Astrocyte (in vitro differentiated cells and primary cell): Measurements from ENCODE around the gene PTPRU. TPM values are rescaled to one million over a fixed set of nuclear protein-coding genes. Genes with fewer than 3 reads are reported as not detected.

ENCODE experiments used
- DNase-seq: peaks from one replicate; pipeline ENCODE4 v3.0.0-alpha.2; 2010; ENCODE audit warnings: low read depth
- FAIRE-seq: peaks from 2 replicates; lab custom pipeline; 2011; peaks lifted over from hg19 to GRCh38; lab: Jason Lieb, UNC
- H2AFZ ChIP-seq: 2 replicates; pipeline ENCODE4 v1.6.0; 2012; ENCODE audit warnings: low read depth, low read length, inconsistent platforms
- H3K27ac ChIP-seq: 2 replicates; pipeline ENCODE4 v1.5.1; 2011; ENCODE audit warnings: low read depth, low read length, inconsistent platforms
- H3K27me3 ChIP-seq: 2 replicates; pipeline ENCODE4 v1.6.0; 2011; ENCODE audit warnings: low read length, inconsistent platforms; ENCODE audit not compliant: insufficient read depth
- H3K36me3 ChIP-seq: 2 replicates; pipeline ENCODE4 v1.5.1; 2011; ENCODE audit warnings: low read length, inconsistent platforms; ENCODE audit not compliant: insufficient read depth
- H3K4me1 ChIP-seq: 2 replicates; pipeline ENCODE4 v1.5.1; 2011; ENCODE audit warnings: low read length, inconsistent platforms; ENCODE audit not compliant: insufficient read depth
- H3K4me2 ChIP-seq: 2 replicates; pipeline ENCODE4 v1.6.0; 2012; ENCODE audit warnings: low read length, inconsistent platforms
- H3K4me3 ChIP-seq: 2 replicates; pipeline ENCODE4 v1.5.1; 2011; ENCODE audit warnings: low read depth, mild to moderate bottlenecking, low read length, inconsistent platforms; ENCODE audit not compliant: insufficient read depth
- H3K79me2 ChIP-seq: 2 replicates; pipeline ENCODE4 v1.6.0; 2012; ENCODE audit warnings: mild to moderate bottlenecking, low read length, inconsistent platforms; ENCODE audit not compliant: insufficient read depth
- H3K9ac ChIP-seq: 2 replicates; pipeline ENCODE4 v1.6.0; 2012; ENCODE audit warnings: mild to moderate bottlenecking, low read length, inconsistent platforms
- H3K9me3 ChIP-seq: 2 replicates; pipeline ENCODE4 v1.5.1; 2012; ENCODE audit warnings: low read depth, mild to moderate bottlenecking, low read length, inconsistent platforms; ENCODE audit not compliant: insufficient read depth
- H4K20me1 ChIP-seq: 2 replicates; pipeline ENCODE4 v1.6.0; 2012; ENCODE audit warnings: low read length, inconsistent platforms; ENCODE audit not compliant: insufficient read depth
- H3K27ac Mint-ChIP-seq: one replicate; pipeline ENCODE4 v1.8.0; 2021; ENCODE audit warnings: mild to moderate bottlenecking, mixed read lengths; ENCODE audit not compliant: unreplicated experiment
- H3K27me3 Mint-ChIP-seq: one replicate; pipeline ENCODE4 v1.8.0; 2021; ENCODE audit warnings: low read depth, mixed read lengths; ENCODE audit not compliant: unreplicated experiment
- H3K36me3 Mint-ChIP-seq: one replicate; pipeline ENCODE4 v1.8.0; 2021; ENCODE audit warnings: low read depth, mixed read lengths; ENCODE audit not compliant: unreplicated experiment
- H3K4me1 Mint-ChIP-seq: one replicate; pipeline ENCODE4 v1.8.0; 2021; ENCODE audit warnings: low read depth, mixed read lengths; ENCODE audit not compliant: unreplicated experiment
- H3K4me3 Mint-ChIP-seq: one replicate; pipeline ENCODE4 v1.8.0; 2021; ENCODE audit warnings: mild to moderate bottlenecking, moderate library complexity, mixed read lengths; ENCODE audit not compliant: unreplicated experiment
- H3K9me3 Mint-ChIP-seq: one replicate; pipeline ENCODE4 v1.8.0; 2021; ENCODE audit warnings: mild to moderate bottlenecking, mixed read lengths; ENCODE audit not compliant: unreplicated experiment
- CTCF ChIP-seq: IDR thresholded peaks from 2 replicates; pipeline ENCODE4 v1.5.1; 2011; ENCODE audit warnings: low read depth, mild to moderate bottlenecking, inconsistent platforms, low read length, moderate library complexity; ENCODE audit not compliant: insufficient read depth
- EZH2 ChIP-seq: IDR thresholded peaks from 2 replicates; pipeline ENCODE4 v1.6.1; 2012; ENCODE audit warnings: mild to moderate bottlenecking, low read length, inconsistent platforms; ENCODE audit not compliant: insufficient read depth
- total RNA-seq: library from RNA; stranded (reverse); gene quantifications from 2 replicates; pipeline ENCODE4 v1.2.1, GENCODE V29; 2021

PTPRU gene
- total RNA-seq, 1 donor from 2014 or later: 36.6 TPM

GRCh38 chr1:29349871-29350491, 113.7 kb downstream of the PTPRU start:
- FAIRE-seq (no peak), DNase-seq (no peak)
- H3K36me3 Mint-ChIP-seq: peaks cover 2% of the 10 kb centered on the region
- TF ChIP-seq CTCF: no peak
- no peak for TF ChIP-seq EZH2
- Histone ChIP-seq H2AFZ (no peak overlapping the region), H3K27ac (no peak overlapping the region), H3K4me3 (no peak overlapping the region), H3K9me3 (no peaks in the 10 kb centered on the region), H3K27me3 (peaks cover 6% of the 10 kb centered on the region), H3K4me1 (no peaks in the 10 kb centered on the region), H3K9ac (no peak overlapping the region), H3K4me2 (no peak overlapping the region), H3K36me3 (no peaks in the 10 kb centered on the region), H3K79me2 (no peaks in the 10 kb centered on the region), H4K20me1 (no peaks in the 10 kb centered on the region)
- H3K9me3 Mint-ChIP-seq: peaks cover 15% of the 10 kb centered on the region
- H3K4me1 Mint-ChIP-seq: no peaks in the 10 kb centered on the region
- H3K27me3 Mint-ChIP-seq: peaks cover 67% of the 10 kb centered on the region
- H3K4me3 Mint-ChIP-seq: no peak overlapping the region
- H3K27ac Mint-ChIP-seq: no peak overlapping the region

GRCh38 chr1:29352719-29353420, 116.5 kb downstream of the PTPRU start:
- H3K9me3 ChIP-seq: no peaks in the 10 kb centered on the region
- FAIRE-seq (no peak), DNase-seq (no peak)
- H3K4me3 Mint-ChIP-seq: no peak overlapping the region
- H3K9ac ChIP-seq: no peak overlapping the region
- no peak overlapping the region for H3K4me3 ChIP-seq
- no peaks in the 10 kb centered on the region for H3K79me2 ChIP-seq
- peaks cover 63% of the 10 kb centered on the region for H3K27me3 Mint-ChIP-seq
- peaks cover 15% of the 10 kb centered on the region for H3K9me3 Mint-ChIP-seq
- TF ChIP-seq EZH2: no peak
- TF ChIP-seq CTCF: no peak
- H3K4me1 ChIP-seq: no peaks in the 10 kb centered on the region
- H3K4me2 ChIP-seq: no peak overlapping the region
- no peak overlapping the region for H3K27ac Mint-ChIP-seq
- H3K27ac ChIP-seq: no peak overlapping the region
- no peaks in the 10 kb centered on the region for H3K36me3 ChIP-seq
- no peak overlapping the region for H2AFZ ChIP-seq
- no peaks in the 10 kb centered on the region for H3K4me1 Mint-ChIP-seq
- no peaks in the 10 kb centered on the region for H4K20me1 ChIP-seq
- H3K27me3 ChIP-seq: peaks cover 2% of the 10 kb centered on the region
- peaks cover 2% of the 10 kb centered on the region for H3K36me3 Mint-ChIP-seq

- H3K4me3 Mint-ChIP-seq: no peak overlapping the region
- no peaks in the 10 kb centered on the region for H3K36me3 ChIP-seq
- H3K9me3 Mint-ChIP-seq: peaks cover 14% of the 10 kb centered on the region
- no peak overlapping the region for H3K27ac ChIP-seq
- H3K9ac ChIP-seq: no peak overlapping the region
- no peak overlapping the region for H3K4me2 ChIP-seq
- H3K4me3 ChIP-seq: no peak overlapping the region
- no peaks in the 10 kb centered on the region for H3K9me3 ChIP-seq
- H3K4me1 Mint-ChIP-seq: no peaks in the 10 kb centered on the region
- no peaks in the 10 kb centered on the region for H4K20me1 ChIP-seq
- no peak for TF ChIP-seq EZH2
- no peak for TF ChIP-seq CTCF
- FAIRE-seq (no peak), DNase-seq (no peak)
- H3K79me2 ChIP-seq: no peaks in the 10 kb centered on the region
- peaks cover 51% of the 10 kb centered on the region for H3K27me3 Mint-ChIP-seq
- H2AFZ ChIP-seq: no peak overlapping the region
- peaks cover 6% of the 10 kb centered on the region for H3K27me3 ChIP-seq
- H3K4me1 ChIP-seq: no peaks in the 10 kb centered on the region
- H3K27ac Mint-ChIP-seq: no peak overlapping the region
- H3K36me3 Mint-ChIP-seq: peaks cover 2% of the 10 kb centered on the region
These were observed 118.3 kb downstream of the PTPRU start for GRCh38 chr1:29354511-29355098.
